Peyer's patch (tissue), 4 donors: ENCODE results near the gene ABCA3.

ENCODE experiments used
- POLR2A ChIP-seq, 2 donors: fragments of 450-650 bp; IDR thresholded peaks; one replicate each; pipeline ENCODE4 v1.5.1; 2017; ENCODE audit warnings: antibody characterized with exemption in 2 of 2, mild to moderate bottlenecking in 2 of 2, moderate library complexity in 2 of 2
- TF ChIP-seq, protein P1 (sequence below), 6 experiments: fragments of 450-650 bp in 4 of 6; fragments of 200-600 bp in 2 of 6; sonication (generic) in 1 of 6; IDR thresholded peaks; one replicate each; pipeline ENCODE4 v1.5.1; 2017 to 2019; ENCODE audit warnings: antibody characterized with exemption in 6 of 6, mild to moderate bottlenecking in 3 of 6, moderate library complexity in 1 of 6

DNA sequence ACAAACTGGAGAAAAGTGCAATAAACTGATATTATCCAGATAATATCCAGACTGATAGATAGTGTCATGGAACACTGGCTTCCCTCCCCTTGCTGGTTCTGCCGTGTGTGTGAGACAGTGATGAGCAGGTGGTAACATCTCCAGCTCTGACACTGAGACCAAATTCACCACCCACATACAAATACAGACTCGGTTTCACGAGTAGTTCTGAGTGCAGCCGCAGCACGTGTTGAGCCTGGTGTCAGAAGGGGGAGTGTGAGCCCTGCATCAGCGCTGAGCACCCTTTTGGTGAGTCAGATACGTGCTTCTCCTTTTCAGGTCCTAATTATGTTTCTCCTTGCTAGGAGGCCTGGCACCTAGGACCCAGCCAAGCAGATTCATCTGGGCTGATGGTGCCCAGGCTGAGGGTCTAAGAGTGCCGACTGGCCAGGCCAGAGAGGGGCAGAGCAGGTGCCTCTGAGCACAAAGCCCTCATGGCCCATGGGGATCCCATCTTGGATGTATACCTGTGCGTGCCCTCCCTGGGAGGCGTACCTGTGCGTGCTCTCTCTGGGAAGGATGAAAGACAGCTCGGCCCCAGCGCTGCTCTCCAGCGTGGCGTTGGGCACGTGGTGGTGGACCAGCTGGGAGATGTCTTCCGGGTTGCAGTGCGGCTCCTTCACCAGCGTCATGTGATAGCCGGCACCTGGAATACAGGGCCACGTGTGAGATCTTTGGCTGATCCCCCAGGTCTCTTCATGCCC, 45.3 kb downstream of the ABCA3 start:
- TF ChIP-seq, protein P1, sequence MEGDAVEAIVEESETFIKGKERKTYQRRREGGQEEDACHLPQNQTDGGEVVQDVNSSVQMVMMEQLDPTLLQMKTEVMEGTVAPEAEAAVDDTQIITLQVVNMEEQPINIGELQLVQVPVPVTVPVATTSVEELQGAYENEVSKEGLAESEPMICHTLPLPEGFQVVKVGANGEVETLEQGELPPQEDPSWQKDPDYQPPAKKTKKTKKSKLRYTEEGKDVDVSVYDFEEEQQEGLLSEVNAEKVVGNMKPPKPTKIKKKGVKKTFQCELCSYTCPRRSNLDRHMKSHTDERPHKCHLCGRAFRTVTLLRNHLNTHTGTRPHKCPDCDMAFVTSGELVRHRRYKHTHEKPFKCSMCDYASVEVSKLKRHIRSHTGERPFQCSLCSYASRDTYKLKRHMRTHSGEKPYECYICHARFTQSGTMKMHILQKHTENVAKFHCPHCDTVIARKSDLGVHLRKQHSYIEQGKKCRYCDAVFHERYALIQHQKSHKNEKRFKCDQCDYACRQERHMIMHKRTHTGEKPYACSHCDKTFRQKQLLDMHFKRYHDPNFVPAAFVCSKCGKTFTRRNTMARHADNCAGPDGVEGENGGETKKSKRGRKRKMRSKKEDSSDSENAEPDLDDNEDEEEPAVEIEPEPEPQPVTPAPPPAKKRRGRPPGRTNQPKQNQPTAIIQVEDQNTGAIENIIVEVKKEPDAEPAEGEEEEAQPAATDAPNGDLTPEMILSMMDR (IDR thresholded peaks at IDR 0.05): no peak
- TF ChIP-seq POLR2A (IDR thresholded peaks at IDR 0.05): no peak
